GM12878 (cell line): Measurements from ENCODE around the gene TP53I11.

Experiments used
- FOXM1 ChIP-seq: IDR thresholded peaks from 2 replicates; pipeline ENCODE4 v1.6.1; 2012; ENCODE audit warnings: low read depth, mild to moderate bottlenecking, inconsistent platforms, low read length, moderate library complexity
- POLR2A ChIP-seq: IDR thresholded peaks from 2 replicates; pipeline ENCODE4 v1.6.1; 2011; ENCODE audit warnings: low read depth, mild to moderate bottlenecking, low read length
- RAD21 ChIP-seq: IDR thresholded peaks from 2 replicates; pipeline ENCODE4 v1.6.1; 2011; ENCODE audit warnings: mild to moderate bottlenecking, low read depth, low read length, moderate library complexity; ENCODE audit not compliant: insufficient read depth
- SMC3 ChIP-seq: IDR thresholded peaks from 2 replicates; pipeline ENCODE4 v1.6.1; 2011; ENCODE audit warnings: low read length, improper control_type of control experiment, borderline replicate concordance
- SUPT20H ChIP-seq: IDR thresholded peaks from 2 replicates; pipeline ENCODE4 v1.6.1; 2011; ENCODE audit warnings: low read depth, mild to moderate bottlenecking, low read length, moderate library complexity, borderline replicate concordance; ENCODE audit not compliant: control insufficient read depth
- TCF12 ChIP-seq: IDR thresholded peaks from 2 replicates; pipeline ENCODE4 v1.6.1; 2011; ENCODE audit warnings: low read depth, mild to moderate bottlenecking, low read length
- TCF3 ChIP-seq: IDR thresholded peaks from 2 replicates; pipeline ENCODE4 v1.6.1; 2012; ENCODE audit warnings: low read depth, mild to moderate bottlenecking, low read length, borderline replicate concordance; ENCODE audit not compliant: insufficient read depth
- TF ChIP-seq, protein P1 (sequence below): IDR thresholded peaks from 2 replicates; pipeline ENCODE4 v1.6.1; 2012; ENCODE audit warnings: low read depth, low read length, improper control_type of control experiment
- TF ChIP-seq, protein P2 (sequence below), 3 experiments: IDR thresholded peaks in 2 of 3; conservative IDR thresholded peaks in 1 of 3; 2 replicates each; pipeline ENCODE4 v1.5.1; 2011; ENCODE audit warnings: low read depth in 3 of 3, low read length in 3 of 3, mild to moderate bottlenecking in 3 of 3, control low read depth in 2 of 3, moderate library complexity in 2 of 3, inconsistent platforms in 1 of 3, mixed read lengths in 1 of 3; ENCODE audit not compliant: control insufficient read depth in 2 of 3, insufficient read depth in 1 of 3; ENCODE audit errors: extremely low read depth in 1 of 3

DNA sequence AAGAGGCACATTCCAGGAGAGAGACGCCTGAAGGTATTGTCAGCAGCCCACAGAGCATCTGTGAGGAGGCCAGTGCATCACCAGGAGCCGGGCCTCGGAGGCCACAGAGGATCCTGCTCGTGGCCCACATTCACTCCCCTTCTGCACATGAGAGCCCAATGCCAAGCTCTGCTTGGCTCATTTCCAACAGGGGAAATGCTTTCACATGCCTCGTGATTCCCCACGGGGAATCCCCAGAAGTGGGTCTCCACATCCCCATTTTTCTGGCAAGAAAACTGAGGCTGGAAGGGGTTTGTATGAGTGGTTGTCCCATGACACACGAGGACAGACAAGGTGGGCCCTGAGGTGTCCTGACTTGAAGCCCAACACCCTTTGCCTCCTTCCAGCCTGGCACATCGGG lies 34.4 kb downstream of the TP53I11 start:
- no peak for TF ChIP-seq SUPT20H
- TF ChIP-seq, protein P1, sequence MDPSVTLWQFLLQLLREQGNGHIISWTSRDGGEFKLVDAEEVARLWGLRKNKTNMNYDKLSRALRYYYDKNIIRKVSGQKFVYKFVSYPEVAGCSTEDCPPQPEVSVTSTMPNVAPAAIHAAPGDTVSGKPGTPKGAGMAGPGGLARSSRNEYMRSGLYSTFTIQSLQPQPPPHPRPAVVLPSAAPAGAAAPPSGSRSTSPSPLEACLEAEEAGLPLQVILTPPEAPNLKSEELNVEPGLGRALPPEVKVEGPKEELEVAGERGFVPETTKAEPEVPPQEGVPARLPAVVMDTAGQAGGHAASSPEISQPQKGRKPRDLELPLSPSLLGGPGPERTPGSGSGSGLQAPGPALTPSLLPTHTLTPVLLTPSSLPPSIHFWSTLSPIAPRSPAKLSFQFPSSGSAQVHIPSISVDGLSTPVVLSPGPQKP: no peak
- no peak for TF ChIP-seq SMC3
- TF ChIP-seq TCF12: no peak
- TF ChIP-seq, protein P2, sequence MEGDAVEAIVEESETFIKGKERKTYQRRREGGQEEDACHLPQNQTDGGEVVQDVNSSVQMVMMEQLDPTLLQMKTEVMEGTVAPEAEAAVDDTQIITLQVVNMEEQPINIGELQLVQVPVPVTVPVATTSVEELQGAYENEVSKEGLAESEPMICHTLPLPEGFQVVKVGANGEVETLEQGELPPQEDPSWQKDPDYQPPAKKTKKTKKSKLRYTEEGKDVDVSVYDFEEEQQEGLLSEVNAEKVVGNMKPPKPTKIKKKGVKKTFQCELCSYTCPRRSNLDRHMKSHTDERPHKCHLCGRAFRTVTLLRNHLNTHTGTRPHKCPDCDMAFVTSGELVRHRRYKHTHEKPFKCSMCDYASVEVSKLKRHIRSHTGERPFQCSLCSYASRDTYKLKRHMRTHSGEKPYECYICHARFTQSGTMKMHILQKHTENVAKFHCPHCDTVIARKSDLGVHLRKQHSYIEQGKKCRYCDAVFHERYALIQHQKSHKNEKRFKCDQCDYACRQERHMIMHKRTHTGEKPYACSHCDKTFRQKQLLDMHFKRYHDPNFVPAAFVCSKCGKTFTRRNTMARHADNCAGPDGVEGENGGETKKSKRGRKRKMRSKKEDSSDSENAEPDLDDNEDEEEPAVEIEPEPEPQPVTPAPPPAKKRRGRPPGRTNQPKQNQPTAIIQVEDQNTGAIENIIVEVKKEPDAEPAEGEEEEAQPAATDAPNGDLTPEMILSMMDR (IDR thresholded peaks at IDR 0.05 in 2 of 3, conservative IDR thresholded peaks at IDR 0.05 in 1 of 3; ENCODE audit: control insufficient read depth in 2 of 3, extremely low read depth in 1 of 3, insufficient read depth in 1 of 3, low read depth in 3 of 3, low read length in 3 of 3): no peak
- no peak for TF ChIP-seq TCF3
- no peak for TF ChIP-seq POLR2A
- TF ChIP-seq RAD21: no peak
- no peak for TF ChIP-seq FOXM1
